ENCODE data around the gene VPS54.
A peak's percentile ranks its signal among the peaks of the same experiment; 100 is the strongest.
"Not testable (repeated sequence)": the region's sequence is repeated elsewhere in the genome, so short reads cannot be mapped to it uniquely, and the experiment has no call there.

VPS54 gene

GRCh38 chr2:63866009-63866709 lies 153.1 kb downstream of the VPS54 start:
- no peak for DNase-seq

GRCh38 chr2:63865159-63865799 lies 153.9 kb downstream of the VPS54 start:
- DNase-seq = no peak

- no peak for DNase-seq
These were observed 155.5 kb downstream of the VPS54 start for GRCh38 chr2:63863707-63864106.

GRCh38 chr2:63862806-63863205 lies 156.4 kb downstream of the VPS54 start:
- no peak for DNase-seq

GRCh38 chr2:63861220-63861822 lies 157.9 kb downstream of the VPS54 start:
- DNase-seq = no peak

GRCh38 chr2:63858291-63858690 lies 160.9 kb downstream of the VPS54 start:
- no peak for DNase-seq

GRCh38 chr2:63856303-63856603 lies 163.0 kb downstream of the VPS54 start:
- no peak for DNase-seq

GRCh38 chr2:63855418-63856302 lies 163.6 kb downstream of the VPS54 start:
- DNase-seq = no peak

GRCh38 chr2:63853527-63854310 lies 165.5 kb downstream of the VPS54 start:
- DNase-seq = no peak

- no peak for DNase-seq
These were observed 167.4 kb downstream of the VPS54 start for GRCh38 chr2:63851691-63852311.

GRCh38 chr2:63850649-63851048 lies 168.6 kb downstream of the VPS54 start:
- no peak for DNase-seq

GRCh38 chr2:63850204-63850571 lies 169.0 kb downstream of the VPS54 start:
- DNase-seq = no peak

GRCh38 chr2:63849381-63850203 lies 169.6 kb downstream of the VPS54 start:
- no peak for DNase-seq

GRCh38 chr2:63847571-63847970 lies 171.7 kb downstream of the VPS54 start:
- DNase-seq = not testable (repeated sequence)

- no peak for DNase-seq
These were observed 172.7 kb downstream of the VPS54 start for GRCh38 chr2:63846487-63846886.

GRCh38 chr2:63845866-63846265 lies 173.4 kb downstream of the VPS54 start:
- no peak for DNase-seq

- no peak for DNase-seq
These were observed 174.6 kb downstream of the VPS54 start for GRCh38 chr2:63844616-63845015.

- no peak for DNase-seq
These were observed 175.4 kb downstream of the VPS54 start for GRCh38 chr2:63843791-63844190.

- DNase-seq = no peak
These were observed 176.1 kb downstream of the VPS54 start for GRCh38 chr2:63843093-63843492.

- peak; percentile 11 for DNase-seq
These were observed 176.8 kb downstream of the VPS54 start for GRCh38 chr2:63842149-63843061.
